ENCODE data around the gene PTGIS.

GRCh38 chr20:49562311-49563014, 5.5 kb downstream of the PTGIS start:
- TF ChIP-seq FOXM1 (IDR thresholded peaks at IDR 0.05; ENCODE audit: borderline replicate concordance) (no peak), BHLHE40 (IDR thresholded peaks at IDR 0.05; ENCODE audit: borderline replicate concordance) (no peak), PKNOX1 (IDR thresholded peaks at IDR 0.05) (no peak), LEF1 (IDR thresholded peaks at IDR 0.05; ENCODE audit: borderline replicate concordance) (no peak), ZNF384 (IDR thresholded peaks at IDR 0.05) (no peak), SUZ12 (IDR thresholded peaks at IDR 0.05) (no peak), CTBP1 (IDR thresholded peaks at IDR 0.05; ENCODE audit: borderline replicate concordance) (no peak), ELF4 (IDR thresholded peaks at IDR 0.05) (no peak), FOXK2 (IDR thresholded peaks at IDR 0.05) (no peak), SP1 (IDR thresholded peaks at IDR 0.05) (no peak)

All from HEK293T (cell line).